HPDE6-E6E7 (cell line): ENCODE results near the gene DDX10.
A peak's percentile ranks its signal among the peaks of the same experiment; 100 is the strongest.

Experiments
- DNase-seq: peaks from one replicate; pipeline ENCODE4 v3.0.0; 2011; ENCODE audit warnings: missing footprints; ENCODE audit errors: extremely low spot score

Gene DDX10

DNA sequence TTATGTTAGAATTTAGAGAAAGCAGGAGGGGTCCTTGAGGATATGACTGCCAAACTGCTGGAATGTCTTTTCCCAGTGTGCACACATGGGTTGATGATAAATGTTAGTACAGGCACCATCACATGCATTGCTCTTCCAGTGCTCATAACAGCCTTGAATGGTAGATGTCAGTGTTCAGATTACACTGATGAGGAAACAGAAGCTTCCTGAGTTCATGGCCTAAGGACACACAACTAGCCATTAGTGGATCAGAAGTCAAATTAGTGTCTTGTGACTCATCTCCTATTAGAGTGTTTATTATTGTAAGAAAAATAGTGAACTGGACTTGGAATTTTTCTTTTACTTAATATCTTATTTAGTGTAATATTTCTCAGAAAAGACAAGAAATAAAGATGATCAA, 241.5 kb downstream of the DDX10 start:
- DNase-seq = peak; percentile 42

DNA sequence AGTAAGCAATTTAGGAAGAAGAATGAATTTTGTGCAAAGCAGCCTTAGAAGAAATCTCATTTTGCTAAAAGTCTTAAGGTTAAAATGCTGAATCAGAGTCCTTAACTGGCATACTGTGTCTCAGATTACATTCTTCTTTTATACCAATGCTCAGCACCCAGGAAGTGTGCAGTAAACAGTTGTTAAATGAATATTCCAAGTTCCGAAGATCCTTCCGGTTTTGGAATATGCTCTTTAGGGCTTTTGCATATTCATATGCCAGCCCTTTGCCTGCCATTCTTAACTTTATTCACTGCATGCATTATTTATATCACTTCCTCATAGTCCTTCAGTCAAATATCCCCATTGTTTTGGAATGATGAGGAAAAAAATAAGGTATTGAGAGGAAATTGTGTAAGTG, 242.0 kb downstream of the DDX10 start:
- DNase-seq = no peak

DNA sequence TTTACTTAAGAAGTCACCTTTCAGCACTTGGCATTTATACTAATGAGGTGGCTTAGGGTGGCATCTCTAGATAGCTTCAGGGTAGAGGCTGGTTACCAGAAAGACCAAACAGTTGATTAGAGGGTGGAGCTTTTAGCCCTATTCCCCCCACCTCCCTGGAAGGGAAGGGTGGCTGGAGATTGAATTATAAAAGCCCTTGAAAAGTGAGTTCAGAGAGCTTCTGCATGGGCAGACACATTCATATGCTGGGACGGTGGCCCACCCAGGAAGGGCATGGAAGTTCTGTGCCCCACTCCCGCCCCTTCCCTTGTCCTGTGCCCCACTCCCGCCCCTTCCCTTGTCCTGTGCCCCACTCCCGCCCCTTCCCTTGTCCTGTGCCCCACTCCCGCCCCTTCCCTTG, 244.2 kb downstream of the DDX10 start:
- no peak for DNase-seq

DNA sequence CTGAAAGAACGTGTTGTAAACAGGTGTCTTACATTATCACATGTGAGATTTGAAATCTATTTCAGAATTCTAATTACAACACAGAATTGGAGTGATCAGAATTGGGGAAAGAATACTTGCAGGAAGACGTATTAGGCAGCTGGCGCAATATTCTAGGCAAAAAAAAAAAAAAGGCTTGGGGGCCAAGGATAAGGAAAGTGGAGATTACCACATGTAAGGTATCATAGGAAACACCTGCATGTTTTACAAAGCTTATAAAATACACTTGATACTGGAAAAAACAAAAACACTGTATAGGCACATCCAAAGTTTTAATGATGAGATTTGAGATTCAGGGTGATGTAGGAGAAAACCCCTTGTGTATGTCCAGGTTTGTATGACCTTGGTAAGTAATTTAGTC, 245.1 kb downstream of the DDX10 start:
- DNase-seq = no peak

DNA sequence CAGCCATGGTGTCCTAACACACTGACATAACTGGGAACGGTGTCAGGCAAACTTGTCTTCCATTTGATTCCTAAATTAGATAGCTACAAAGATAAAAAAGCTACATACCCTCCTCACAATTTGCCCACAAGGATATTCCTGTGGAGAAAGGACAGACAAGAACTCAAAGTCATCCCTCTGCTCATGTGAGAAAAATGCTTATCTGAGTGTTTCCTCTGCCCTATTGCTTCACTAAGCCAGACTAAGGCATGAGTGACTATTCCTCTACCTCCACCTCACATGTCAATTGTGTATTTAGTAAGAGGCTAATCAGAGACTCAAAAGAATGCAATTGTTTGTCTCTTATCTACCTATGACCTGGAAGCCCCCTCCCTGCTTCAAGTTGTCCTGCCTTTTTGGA, 247.7 kb downstream of the DDX10 start:
- DNase-seq = no peak

DNA sequence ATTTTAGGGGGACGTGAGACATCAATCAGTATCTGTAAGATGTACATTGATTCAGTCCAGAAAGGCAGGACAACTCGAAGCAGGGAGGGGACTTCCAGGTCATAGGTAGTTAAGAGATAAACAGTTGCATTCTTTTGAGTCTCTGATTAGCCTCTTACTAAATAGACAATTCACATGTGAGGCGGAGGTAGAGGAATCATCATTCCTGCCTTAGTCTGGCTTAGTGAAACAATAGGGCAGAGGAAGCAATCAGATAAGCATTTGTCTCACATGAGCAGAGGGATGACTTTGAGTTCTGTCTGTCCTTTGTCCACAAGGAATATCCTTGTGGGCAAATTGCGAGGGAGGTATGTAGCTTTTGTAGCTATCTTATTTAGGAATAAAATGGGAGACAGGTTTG, 248.3 kb downstream of the DDX10 start:
- DNase-seq = no peak

DNA sequence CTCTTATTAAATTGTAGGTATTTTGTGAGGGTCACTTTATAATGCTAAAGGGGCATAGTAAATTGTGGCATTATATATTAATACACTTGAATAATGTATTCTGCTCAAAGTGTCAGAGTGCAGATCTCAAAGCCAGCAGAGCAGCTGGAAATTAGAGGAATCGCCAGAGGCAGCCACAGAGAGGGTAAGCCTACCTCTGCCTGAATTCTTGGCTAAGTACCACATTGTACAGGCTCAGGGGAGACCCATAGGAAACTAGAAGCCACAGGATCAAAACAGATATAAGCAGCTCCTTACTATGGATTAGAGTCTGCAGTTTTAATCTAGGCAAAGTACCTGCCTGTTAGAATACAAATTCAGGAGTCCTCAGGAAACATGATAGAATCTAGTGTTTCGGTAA, 249.3 kb downstream of the DDX10 start:
- DNase-seq = no peak

DNA sequence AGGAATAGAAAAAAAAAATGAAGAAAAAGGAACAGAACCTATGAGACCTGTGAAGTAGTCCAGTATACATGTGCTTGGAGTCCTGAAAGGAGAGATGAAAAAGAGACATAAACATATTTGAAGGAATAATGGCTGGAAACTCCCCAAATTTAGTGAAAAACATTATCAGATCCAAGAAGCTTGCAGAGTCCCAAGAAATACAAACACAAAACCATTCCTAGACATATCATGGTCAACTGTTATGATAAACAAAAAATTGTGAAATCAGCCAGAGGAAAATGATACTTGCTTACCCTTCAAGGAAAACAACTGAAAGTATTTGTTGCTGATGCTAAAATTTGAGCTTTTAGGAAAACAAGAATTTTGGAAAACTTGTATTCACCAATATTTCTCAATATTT, 250.1 kb downstream of the DDX10 start:
- DNase-seq = no peak

DNA sequence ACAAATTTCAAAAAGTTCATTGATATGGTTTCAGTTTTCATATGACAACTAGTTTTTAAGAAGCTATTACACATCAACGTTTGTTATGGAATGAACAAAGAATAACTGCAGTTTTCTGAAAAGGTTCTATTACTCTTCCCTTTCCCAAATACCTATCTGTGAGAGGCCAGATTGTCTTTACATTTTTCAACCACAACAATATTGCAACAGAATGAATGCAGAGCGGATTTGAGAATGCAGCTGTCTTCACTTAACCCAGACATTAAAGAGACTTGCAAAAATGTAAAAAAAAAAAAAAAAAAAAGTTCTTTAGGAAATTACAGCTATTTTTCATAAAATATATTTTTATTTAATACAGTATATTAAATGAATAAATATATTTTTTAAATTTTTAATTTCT, 250.8 kb downstream of the DDX10 start:
- no peak for DNase-seq

DNA sequence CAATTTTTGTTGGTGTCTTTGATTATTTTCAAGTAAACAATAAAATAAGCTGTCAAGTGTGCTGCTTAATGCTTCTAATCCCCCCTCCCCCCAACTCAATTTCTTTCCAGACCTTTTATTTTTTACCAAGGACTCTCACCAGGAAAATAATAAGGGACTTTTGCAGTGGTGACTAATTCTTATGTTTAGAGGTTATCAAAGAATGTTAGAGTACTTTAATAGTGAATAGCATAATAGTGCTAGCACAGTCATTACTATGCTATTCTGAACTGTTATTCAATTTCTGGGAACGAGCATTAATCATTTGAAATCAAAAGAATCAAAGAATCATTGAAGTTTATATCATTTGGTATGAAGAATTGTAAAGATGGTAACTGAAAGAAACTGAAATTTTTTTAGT, 251.4 kb downstream of the DDX10 start:
- no peak for DNase-seq

DNA sequence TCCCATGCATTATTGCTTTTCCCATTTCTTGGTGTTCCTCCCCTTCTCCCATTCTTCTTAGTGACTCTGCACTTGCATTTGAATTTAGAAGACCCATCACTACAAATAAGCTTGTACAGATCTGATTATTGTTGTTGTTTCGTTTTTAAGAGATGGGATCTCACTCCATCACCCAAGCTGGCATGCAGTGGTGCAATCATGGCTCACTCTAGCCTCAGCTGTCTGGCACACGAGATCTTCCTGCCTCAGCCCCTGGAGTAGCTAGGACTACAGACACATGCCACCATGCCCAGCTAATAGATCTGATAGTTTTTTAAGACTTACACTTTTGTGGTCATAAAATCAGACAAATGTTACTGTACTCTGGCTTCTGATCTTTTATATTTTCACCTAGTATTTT, 252.1 kb downstream of the DDX10 start:
- DNase-seq = no peak

DNA sequence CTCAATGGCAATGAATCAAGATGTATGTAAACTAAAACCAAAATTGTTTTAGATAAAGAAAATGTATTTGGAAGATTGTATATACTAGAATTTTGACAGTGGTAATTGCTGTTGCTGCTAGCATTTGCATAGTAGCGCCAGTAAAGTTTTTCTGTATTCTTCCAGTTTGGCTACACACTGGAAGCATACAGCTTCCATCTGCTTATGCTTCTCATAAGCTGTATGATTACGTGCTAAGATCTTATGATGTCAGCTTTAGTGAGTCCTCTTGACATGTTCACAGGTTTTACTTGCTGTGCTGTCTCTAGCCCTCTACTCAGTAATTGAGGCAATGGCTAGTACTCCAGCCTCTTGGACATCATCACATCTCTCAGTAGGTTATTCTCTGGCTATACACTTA, 256.3 kb downstream of the DDX10 start:
- no peak for DNase-seq

DNA sequence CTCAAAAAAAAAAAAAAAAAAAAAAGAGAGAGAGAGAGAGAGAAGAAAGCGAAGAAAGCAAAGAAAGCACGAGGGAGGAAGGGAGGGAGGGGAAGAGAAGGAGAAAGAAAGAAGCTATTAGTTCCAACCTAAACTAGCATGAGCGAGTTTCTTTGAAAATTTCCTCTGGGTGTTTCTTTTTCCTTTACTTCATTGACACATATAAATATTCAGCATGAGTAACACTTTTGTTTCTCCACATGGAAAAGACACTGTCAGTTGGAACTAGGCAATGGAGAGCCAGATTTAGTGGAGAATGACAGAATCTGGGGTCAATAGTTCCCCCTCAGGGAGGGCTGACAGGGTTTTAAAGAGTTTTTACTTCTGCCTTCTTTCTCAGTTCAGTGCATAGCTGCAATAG, 257.4 kb downstream of the DDX10 start:
- DNase-seq = no peak

DNA sequence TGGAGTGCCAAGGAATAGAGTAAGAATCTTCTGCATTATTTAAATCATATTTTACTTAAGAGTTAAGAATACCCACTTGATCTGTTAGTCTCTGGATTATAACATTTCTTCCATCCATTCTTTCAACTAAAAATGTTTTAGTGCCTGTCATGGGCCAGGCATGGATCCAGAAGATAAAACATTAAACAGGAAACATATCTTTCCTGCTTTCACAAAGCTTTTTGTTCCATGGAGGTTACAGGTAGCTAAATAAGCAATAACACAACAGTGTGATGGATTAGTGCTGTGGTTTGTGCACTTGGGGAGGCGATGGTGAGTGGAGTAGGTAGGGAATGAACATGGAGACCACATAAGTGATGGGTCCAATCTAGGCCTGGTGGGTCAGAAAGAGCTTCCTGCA, 258.5 kb downstream of the DDX10 start:
- no peak for DNase-seq

DNA sequence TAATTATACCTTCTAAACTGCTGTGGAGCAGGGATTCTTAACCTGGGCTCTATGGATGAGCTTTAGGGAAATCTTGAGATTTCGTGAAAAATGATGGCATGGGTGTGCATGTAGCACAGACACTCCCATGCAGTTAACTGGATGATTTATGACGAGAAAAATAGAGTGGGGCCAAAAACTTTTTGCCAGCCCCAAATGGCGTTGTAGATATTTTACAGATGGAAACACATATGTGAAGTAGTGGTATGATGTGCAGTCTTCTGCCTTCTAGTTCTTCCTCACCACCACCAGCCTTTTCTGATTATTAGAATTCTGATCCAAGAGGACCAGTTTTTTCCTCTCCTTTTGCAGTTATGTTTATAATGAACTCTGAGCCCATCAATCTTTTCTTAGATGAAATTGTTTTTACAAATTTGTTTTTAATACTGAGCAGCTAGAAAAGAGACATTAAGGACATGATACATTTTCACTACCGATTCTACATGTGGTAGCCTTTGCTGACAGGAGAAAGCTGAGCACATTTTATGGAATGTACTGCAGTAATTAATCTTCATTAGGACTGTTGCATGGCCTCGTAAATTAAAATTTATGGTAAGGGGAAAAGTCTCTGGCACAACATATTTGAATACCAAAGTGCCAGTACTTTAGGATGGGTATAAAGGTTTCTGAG, 261.4 kb downstream of the DDX10 start:
- DNase-seq = no peak

DNA sequence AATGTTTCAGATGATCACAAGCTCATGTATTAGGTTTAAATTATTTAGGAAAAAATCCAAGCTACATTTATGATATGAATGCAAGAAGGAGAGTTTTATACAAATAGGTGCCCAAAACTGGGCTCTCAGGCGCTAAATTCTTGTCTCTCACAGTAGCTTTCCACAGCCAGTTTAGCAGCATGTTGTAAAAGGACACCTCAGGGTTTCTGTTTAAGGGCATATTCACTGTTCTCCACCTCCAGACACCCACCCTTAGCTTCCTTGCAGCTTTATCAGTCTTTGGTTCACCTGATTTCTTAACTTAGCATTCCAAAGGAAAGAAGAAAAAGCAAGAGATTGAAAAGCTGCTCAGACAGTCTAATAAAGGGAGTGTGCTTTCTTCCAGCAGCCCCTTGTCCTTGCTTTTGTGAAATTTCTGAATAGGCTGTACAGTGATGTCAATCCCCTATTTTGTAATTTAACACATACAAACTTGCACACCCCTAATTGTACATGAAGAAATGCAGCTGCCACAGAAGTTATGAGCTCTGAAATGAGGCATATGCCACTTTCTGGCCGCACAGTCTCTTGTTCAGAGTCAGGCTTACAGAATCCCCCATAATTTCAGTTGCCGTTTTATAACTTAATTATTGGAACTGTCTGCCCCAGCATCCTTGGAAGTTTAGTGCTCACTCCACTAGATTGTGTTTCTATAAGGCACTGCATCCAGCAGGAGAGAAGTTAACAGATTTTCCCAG, 262.1 kb downstream of the DDX10 start:
- DNase-seq = no peak

DNA sequence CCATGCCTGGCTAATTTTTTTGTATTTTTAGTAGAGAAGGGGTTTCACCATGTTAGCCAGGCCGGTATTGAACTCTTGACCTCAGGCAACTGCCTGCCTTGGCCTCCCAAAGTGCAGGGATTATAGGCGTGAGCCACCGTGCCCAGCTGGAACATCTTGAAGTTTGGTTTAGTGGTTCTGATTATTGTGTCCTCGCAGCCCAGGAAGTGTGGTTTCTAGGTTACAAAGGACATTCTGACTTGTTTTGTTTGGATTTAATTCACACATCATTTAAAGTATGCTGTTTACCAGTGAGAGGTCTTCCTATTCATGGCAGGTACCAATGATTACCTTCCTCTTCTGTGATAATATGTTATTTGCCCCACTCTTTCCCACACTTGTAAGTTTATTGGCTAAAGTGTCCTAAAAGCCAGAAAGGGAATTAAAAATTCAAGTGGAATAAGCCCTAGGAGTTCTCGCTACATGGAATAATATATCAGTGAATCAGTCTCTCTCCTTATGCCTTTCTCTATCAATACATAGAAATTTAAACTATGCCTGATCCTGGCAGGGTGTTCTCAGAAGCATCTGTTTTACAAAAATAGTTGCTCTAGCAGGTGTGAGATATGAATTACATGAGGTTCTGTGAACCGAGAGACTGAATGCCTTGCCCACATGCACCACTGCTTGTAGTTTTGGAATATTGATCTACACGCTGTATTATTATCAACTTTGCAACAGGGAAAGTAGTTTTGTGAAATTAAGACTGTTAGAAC, 263.1 kb downstream of the DDX10 start:
- DNase-seq = no peak

DNA sequence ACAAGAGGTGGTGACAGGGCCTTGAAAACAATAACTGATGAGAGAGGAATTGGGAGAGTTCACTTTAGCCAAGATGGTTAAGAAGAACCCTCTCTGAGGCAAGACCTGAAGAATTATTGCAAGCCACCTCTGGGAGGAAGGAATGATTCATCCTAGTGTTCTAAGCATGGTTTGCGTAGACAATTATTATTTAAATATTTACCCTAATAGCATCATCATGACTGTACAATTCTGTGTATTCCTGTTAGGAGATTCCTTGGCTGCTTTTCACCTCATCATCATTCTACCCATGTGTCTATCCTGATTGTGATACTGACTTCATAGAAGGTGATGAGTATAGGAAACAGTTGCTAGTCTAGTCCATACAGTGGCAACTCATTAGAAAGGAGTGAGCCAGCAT, 264.4 kb downstream of the DDX10 start:
- peak; percentile 62 for DNase-seq

DNA sequence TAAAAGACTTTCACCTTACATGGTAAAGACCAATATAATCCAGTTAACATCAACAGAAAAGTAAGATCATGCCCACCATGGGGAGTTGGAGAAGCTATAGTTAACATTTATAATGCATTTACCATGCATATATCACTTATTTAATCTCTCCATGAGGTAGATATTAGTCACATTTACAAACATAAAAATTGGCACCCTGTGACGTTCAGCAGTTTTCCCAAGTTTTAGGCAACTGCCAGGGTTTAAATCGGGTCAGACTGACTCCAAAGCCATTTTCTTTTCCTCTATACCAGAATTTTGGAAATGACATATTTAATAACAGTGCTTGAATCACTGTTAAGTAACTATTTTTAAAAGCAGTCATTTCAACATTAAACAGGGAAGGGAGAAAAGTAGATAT, 266.3 kb downstream of the DDX10 start:
- DNase-seq = no peak

DNA sequence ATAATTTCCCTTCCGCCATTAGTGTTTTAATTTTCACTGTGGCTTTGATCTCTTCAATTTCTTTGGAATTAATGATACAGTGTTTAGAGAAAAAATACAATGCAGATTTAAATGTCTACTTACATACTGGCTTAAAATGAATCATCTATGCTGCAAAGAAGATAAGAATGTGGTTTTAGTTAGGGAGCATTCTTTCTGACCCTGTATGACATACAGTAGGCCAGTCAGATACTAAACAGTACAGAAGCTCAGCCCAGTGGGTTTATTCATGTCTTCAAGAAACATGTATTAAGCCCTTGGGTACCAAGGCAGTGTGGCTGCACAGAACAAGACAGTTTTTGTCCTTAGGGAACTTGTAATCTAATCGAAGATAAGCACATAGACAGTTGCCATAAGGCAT, 268.8 kb downstream of the DDX10 start:
- DNase-seq = no peak

DNA sequence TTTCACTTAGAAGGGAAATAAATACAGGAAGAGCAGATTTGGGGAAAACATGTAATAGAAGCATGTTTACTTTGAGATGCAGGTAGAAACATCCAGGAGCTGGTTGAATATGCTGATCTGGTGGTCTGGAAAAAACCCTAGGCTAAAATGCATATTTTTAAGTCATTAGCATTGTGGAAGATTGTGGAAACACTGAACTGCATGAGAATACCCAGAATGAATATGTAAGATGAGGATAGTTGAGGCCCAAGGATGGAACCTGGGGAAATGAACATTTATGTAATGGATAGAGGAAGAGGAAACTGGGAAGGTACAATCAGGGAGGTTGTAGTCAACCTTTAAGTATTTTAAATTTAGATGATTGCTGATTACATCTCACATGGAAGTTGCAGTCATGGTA, 269.4 kb downstream of the DDX10 start:
- no peak for DNase-seq

DNA sequence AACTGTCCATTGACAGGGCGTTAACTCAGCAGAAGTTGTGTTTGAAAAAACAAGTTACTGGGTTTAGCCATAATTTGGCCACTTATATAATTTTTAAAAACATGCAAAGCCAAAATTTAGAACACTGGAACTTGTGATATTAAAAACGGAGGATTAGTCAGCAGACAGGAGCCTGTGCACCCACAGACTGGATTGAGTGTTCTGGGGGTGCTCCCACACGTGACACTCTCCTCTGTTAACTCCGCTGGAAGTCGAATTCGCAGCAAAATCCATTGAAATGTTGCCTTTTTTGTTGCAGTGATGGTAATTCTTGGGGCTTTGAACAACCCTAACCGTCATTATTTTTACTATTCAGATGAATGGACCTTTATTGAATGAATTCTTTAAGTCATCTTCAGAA, 269.8 kb downstream of the DDX10 start:
- no peak for DNase-seq

DNA sequence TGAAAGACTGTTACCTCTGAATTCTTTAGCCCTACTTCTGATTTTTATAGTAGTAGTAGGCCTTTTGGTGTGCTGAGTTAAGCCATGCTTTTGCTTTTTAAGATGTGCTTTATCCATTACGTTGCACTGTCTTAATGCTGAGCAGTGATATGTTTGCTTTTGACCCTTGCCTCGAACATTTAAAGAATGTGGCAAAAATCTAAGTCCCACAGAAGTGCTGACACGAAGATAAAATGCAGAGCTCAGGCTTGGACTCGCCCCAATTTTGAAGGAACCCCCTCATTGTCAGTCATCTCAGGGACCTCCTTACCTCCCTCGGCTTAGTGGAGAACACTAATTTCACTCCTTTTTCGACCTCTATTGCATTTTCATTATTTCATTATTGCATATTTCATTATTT, 272.9 kb downstream of the DDX10 start:
- DNase-seq = no peak
